AG08395 (cell line): Measurements from ENCODE around the gene HGFAC.
"Not testable (repeated sequence)": the region's sequence is repeated elsewhere in the genome, so short reads cannot be mapped to it uniquely, and the experiment has no call there.

ENCODE experiments used
- DNase-seq: peaks from one replicate; pipeline ENCODE4 v3.0.0; 2012; ENCODE audit warnings: mixed read lengths, low spot score

The HGFAC gene

GRCh38 chr4:3442959-3443749, 1.4 kb downstream of the HGFAC start:
- DNase-seq = peak; percentile 77

GRCh38 chr4:3443750-3444309, 2.1 kb downstream of the HGFAC start:
- no peak for DNase-seq

DNA sequence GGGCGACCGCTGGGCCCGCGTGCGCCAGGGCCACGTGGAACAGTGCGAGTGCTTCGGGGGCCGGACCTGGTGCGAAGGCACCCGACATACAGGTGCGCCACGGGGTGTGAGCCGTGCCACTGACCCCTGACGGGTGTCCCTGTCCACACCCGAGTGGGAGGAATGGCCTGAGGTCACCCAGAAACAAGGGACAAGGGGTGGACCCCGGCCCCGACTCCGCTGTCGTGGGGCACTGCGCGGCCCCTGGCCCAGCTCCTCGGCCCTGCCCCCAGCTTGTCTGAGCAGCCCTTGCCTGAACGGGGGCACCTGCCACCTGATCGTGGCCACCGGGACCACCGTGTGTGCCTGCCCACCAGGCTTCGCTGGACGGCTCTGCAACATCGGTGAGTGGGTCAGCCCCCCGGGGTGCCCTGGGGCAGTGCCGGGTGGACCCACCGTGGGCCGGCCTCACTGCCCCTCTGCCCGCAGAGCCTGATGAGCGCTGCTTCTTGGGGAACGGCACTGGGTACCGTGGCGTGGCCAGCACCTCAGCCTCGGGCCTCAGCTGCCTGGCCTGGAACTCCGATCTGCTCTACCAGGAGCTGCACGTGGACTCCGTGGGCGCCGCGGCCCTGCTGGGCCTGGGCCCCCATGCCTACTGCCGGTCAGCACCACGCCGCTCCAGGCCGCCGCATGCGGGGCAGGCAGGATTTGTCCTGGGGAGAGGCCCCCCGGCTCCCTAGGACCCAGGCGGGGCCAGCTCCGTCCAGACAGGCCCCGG, 2.8 kb downstream of the HGFAC start:
- no peak for DNase-seq

DNA sequence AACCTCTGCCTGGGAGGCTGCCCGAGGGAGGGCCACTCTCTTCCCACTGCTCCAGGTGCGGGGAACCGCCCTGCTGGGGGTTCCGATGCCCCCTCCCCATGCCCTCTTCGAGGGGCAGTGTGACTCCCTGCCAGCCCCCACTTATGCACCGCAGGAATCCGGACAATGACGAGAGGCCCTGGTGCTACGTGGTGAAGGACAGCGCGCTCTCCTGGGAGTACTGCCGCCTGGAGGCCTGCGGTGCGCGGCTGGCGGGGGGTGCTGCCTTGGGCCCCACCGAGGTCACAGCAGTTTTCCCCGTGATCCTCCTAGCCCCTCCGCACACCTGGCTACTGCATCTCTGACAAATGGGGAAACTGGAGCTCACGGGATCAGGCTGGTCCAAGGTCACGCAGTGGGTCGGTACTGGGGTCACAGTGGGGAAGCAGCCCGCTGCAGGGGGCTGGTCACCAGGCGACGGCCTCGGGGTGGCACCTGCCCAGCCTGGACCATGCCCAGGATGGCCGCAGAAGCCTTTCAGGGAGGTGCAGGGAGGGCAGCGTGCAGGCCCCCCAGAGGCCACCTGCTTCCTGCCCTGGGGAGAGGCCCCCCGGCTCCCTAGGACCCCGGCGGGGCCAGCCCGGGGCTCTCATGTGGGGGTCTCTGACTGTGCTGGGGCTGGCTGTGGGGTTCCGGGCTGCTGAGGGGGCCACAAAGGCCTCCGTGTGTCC, 3.5 kb downstream of the HGFAC start:
- DNase-seq = no peak

DNA sequence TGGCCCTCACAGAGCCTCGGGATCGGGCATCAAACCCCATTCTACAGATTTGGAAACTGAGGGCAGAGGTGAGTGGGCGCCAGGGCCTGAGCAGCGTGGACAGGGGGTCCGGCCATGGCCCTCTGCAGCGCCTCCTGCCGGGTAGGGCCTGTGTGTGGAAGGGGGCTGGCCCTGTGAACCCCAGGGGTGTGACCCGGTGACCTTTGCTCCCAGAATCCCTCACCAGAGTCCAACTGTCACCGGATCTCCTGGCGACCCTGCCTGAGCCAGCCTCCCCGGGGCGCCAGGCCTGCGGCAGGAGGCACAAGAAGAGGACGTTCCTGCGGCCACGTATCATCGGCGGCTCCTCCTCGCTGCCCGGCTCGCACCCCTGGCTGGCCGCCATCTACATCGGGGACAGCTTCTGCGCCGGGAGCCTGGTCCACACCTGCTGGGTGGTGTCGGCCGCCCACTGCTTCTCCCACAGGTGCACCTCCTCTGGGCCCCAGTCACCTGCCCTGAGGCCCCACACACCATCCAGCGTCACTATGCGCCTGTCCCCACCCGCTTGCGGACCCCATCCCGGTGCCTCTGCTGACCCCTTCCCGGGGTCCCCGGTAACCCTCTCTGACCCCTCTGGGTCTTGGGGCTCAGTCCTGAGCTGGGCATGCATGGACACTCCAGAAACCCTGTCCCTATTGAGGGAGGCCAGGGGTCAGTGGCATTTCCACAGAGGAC, 4.2 kb downstream of the HGFAC start:
- DNase-seq = no peak

GRCh38 chr4:3446631-3447320, 5.0 kb downstream of the HGFAC start:
- DNase-seq = no peak

DNA sequence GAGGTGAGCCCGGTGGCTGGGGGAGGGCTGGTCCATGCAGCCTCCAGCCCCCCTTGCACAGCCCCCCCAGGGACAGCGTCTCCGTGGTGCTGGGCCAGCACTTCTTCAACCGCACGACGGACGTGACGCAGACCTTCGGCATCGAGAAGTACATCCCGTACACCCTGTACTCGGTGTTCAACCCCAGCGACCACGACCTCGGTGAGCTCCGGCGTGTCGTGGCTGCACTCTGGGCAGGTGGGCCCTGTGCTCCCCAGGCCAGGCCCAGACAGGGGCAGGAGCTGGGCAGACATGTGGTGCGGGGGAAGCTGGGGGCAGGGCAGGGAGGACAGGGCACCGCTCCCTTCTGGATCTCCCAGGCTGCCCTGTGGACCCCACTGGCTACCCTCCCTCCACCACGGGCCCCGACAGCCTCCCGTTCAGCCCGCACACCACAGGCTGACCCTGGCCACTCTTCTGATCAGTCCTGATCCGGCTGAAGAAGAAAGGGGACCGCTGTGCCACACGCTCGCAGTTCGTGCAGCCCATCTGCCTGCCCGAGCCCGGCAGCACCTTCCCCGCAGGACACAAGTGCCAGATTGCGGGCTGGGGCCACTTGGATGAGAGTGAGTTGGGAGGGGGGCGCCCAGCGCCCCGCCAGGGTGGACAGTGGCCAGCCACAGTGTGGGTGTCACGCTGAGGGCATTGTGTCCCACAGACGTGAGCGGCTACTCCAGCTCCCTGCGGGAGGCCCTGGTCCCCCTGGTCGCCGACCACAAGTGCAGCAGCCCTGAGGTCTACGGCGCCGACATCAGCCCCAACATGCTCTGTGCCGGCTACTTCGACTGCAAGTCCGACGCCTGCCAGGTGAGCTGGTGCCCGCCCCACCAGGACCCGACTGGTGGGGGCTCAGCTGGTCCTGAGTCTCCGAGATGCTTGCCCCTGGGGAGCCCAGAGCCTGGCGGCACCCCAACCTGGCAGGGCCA, 5.9 kb downstream of the HGFAC start:
- no peak for DNase-seq

GRCh38 chr4:3449047-3449573, 7.3 kb downstream of the HGFAC start:
- DNase-seq = no peak

- no peak for DNase-seq
Observed at GRCh38 chr4:3449574-3450534, 8.1 kb downstream of the HGFAC start.

- no peak for DNase-seq
Observed at GRCh38 chr4:3450643-3451042, 8.9 kb downstream of the HGFAC start.

GRCh38 chr4:3451956-3452355, 10.2 kb downstream of the HGFAC start:
- peak; percentile 79 for DNase-seq

- no peak for DNase-seq
Observed at GRCh38 chr4:3452376-3452775, 10.6 kb downstream of the HGFAC start.

DNA sequence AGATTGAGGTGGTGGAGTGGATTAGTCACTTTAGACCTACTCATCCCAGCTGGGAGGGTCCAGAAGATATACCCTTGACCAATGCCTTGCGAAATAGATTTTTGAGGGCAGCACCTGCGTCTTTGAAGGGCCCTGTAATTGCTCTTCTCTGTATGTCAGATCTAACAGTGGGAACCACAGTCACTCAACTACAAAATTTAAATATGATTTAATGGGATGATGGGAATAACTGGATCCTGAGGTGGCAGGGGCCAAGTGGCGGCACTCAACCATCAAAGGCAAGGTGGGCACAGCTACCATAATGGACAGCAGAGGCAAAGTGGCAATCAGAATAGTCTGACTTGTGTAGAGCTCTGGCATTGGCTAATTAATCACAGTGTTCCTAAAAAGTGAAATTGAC, 13.8 kb downstream of the HGFAC start:
- not testable (repeated sequence) for DNase-seq

DNA sequence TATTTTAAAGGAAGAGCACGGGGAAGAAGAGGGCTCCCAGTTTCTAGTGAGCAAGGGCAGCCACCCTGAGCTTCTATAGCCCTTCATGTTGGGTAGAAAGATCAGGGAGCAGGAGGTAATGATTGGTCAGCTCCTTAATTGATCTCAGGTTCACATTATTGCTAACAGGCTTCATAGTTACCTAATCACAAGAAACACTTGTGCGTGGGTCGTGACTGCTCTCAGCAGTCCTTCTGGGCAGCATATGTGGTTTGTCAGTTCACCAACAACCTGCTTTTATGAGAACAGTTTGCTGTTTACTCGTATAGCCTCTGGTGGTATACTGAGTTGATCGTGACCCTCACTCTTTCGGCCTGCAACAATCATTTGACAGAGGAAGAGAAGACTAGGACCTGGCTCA, 16.6 kb downstream of the HGFAC start:
- no peak for DNase-seq

DNA sequence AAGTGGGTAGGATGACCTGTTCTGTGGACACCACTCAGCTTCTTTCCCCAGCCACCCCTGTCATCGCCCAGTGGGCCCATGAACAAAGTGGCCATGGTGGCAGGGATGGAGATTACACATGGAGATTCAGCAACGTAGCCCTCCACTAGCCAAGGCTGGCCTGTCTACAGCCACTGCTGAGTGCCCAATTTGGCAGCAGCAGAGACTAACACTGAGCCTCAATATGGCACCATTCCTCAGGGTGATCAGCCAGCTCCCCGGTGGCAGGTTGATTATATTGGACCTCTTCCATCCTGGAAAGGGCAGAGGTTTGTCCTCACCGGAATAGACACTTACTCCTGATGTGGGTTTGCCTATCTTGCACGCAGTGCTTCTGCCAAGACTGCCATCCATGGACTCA, 17.4 kb downstream of the HGFAC start:
- DNase-seq = not testable (repeated sequence)

GRCh38 chr4:3460926-3461325, 19.2 kb downstream of the HGFAC start:
- no peak for DNase-seq

- no peak for DNase-seq
Observed at GRCh38 chr4:3461515-3462291, 19.9 kb downstream of the HGFAC start.

DNA sequence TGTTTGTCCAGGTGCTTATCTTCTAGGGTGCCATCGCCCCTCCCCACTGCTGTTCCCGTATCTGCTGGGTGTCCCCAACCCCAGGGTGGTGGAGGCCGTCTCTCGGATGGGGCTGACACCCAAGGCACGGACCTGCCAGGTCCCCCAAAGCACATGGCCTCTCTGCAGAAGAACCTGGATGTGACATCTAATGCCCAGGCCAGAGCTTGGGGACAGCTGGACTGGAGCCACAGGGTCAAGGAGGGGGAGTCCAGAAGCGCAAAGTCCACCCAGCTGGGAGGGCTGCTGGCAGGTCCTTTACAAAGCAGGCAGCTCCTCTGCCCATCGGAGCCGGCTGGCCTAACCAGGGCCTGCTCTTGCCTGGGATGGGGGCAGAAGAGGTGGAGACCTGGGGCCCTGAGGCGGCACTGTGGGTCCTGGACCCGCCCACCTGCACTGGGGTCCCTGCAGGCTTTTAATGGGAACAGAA, 20.6 kb downstream of the HGFAC start:
- no peak for DNase-seq
